Muscle layer of colon (tissue), 2 donors: ENCODE data around the gene ADCY7.
A peak's percentile ranks its signal among the peaks of the same experiment; 100 is the strongest.
"Not testable (repeated sequence)": the region's sequence is repeated elsewhere in the genome, so short reads cannot be mapped to it uniquely, and the experiment has no call there.

Experiments
- H3K27ac ChIP-seq: one replicate; pipeline ENCODE4 v1.7.0; 2013; ENCODE audit warnings: low read depth, mild to moderate bottlenecking, low read length, moderate library complexity
- H3K27me3 ChIP-seq, 2 donors: one replicate each; pipeline ENCODE4 v1.7.0; 2013; ENCODE audit warnings: low read length in 2 of 2, mild to moderate bottlenecking in 2 of 2; ENCODE audit not compliant: insufficient read depth in 2 of 2, control insufficient read depth in 1 of 2
- H3K36me3 ChIP-seq: one replicate; pipeline ENCODE4 v1.7.0; 2013; ENCODE audit warnings: mild to moderate bottlenecking, low read length; ENCODE audit not compliant: insufficient read depth
- H3K4me1 ChIP-seq: one replicate; pipeline ENCODE4 v1.7.0; 2013; ENCODE audit warnings: mild to moderate bottlenecking, low read length; ENCODE audit not compliant: insufficient read depth
- H3K4me3 ChIP-seq, 2 donors: one replicate each; pipeline ENCODE4 v1.7.0; 2013; ENCODE audit warnings: low read length in 2 of 2, low read depth in 1 of 2, mild to moderate bottlenecking in 1 of 2, moderate library complexity in 1 of 2
- H3K9ac ChIP-seq: one replicate; pipeline ENCODE4 v1.7.0; 2013; ENCODE audit warnings: low read length
- H3K9me3 ChIP-seq: one replicate; pipeline ENCODE4 v1.7.0; 2013; ENCODE audit warnings: mild to moderate bottlenecking, low read length
- donor health status: abdominal sarcoma.
- donor health status: Adenocarcinoma of cecum.

ADCY7 gene

DNA sequence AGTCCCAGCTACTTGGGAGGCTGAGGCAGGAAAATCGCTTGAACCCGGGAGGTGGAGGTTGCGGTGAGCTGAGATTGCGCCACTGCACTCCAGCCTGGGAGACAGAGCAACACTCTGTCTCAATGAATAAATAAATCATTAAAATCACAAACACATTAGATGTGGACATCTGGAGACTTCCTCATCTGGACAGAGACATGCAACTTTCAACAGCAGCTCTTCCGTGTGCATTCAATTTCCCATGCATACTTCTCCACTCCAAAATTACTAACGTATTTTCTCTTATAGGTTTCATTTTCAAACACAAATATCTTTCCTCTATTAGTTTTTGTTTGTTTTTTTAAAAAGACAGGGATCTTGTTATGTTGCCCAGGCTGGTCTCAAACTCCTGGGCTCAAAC lies 23.3 kb upstream of the ADCY7 start:
- H3K9me3 ChIP-seq, H3K9ac ChIP-seq, H3K27ac ChIP-seq: not testable (repeated sequence)

DNA sequence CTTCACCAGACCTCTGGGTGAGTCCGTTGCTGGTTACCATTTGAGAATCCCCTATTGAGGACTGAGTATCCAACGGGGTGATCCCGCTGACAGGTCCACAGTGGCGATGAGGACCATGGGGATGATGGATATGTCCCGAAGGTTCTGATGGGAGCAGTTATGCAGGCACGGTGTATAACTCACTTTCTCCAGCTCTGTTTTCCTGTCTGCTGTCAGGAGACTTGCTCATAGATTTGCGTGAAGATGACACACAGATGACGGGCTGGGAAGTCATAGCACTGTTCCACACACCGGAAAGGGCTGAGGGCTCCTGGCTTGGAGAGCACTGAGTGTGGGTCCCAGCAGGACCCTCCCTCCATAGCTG lies 22.2 kb upstream of the ADCY7 start:
- no peaks in the 10 kb centered on the region for H3K9me3 ChIP-seq
- no peak overlapping the region for H3K27ac ChIP-seq
- H3K27me3 ChIP-seq, result peaks cover 0 to 9% of the 10 kb centered on the region in 2 donors
- no peak overlapping the region for H3K9ac ChIP-seq
- peaks cover 9% of the 10 kb centered on the region for H3K4me1 ChIP-seq
- H3K4me3 ChIP-seq, result no peak overlapping the region
- no peaks in the 10 kb centered on the region for H3K36me3 ChIP-seq

More for the DNA sequence above, 23.3 kb upstream of the ADCY7 start:
- H3K36me3 ChIP-seq, H3K4me1 ChIP-seq, H3K27me3 ChIP-seq, H3K4me3 ChIP-seq: not testable (repeated sequence)

DNA sequence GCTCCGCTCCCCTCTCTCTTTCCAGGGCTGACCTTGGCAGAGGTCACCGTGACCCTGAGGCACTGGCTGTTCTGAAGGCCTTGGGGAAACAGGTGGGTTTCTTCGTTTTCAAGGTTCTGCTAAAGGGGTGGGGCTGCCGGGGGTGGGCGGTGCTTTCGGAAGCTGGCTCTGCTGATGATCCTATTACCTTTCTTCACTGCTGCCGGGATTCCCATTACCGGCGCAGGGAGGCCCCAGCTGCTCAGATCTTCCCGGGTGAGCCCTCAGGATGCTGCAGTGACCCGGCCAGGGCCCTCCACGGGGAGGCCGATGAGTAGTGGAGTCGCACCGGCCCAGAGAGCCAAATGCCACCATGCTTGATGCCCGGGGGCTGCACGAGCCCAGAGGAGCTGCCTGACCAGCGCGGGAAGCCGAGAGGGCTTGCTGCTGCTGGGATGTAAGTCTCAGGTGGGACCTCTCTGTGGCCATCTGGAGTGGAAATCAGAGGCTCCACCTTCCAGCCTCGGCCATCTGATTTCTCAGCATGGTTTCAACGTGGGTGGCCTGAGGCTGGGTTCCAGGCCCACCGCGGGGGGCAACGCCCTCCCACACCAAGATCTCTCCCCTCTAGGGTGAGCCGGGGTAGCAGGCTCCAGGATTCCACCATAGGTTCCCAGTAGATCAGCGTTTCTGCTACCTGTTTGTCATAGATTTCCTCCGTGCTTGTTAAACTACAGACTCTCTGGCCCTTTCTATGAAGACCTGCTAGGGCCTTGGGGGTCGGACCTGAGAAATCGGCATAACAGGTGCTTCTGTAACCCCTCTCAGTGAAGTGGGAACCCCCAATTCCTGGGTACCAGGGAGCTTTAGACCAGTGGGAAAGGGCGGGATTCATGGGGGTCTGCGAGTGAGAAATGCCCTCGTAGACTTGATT lies 21.6 kb upstream of the ADCY7 start:
- Histone ChIP-seq H3K9me3 (no peaks in the 10 kb centered on the region), H3K9ac (no peak overlapping the region), H3K4me1 (peaks cover 9% of the 10 kb centered on the region), H3K4me3 (peak overlapping the region; percentile 38 to 60), H3K27me3 (peaks cover 0 to 9% of the 10 kb centered on the region in 2 donors), H3K36me3 (no peaks in the 10 kb centered on the region), H3K27ac (no peak overlapping the region)

DNA sequence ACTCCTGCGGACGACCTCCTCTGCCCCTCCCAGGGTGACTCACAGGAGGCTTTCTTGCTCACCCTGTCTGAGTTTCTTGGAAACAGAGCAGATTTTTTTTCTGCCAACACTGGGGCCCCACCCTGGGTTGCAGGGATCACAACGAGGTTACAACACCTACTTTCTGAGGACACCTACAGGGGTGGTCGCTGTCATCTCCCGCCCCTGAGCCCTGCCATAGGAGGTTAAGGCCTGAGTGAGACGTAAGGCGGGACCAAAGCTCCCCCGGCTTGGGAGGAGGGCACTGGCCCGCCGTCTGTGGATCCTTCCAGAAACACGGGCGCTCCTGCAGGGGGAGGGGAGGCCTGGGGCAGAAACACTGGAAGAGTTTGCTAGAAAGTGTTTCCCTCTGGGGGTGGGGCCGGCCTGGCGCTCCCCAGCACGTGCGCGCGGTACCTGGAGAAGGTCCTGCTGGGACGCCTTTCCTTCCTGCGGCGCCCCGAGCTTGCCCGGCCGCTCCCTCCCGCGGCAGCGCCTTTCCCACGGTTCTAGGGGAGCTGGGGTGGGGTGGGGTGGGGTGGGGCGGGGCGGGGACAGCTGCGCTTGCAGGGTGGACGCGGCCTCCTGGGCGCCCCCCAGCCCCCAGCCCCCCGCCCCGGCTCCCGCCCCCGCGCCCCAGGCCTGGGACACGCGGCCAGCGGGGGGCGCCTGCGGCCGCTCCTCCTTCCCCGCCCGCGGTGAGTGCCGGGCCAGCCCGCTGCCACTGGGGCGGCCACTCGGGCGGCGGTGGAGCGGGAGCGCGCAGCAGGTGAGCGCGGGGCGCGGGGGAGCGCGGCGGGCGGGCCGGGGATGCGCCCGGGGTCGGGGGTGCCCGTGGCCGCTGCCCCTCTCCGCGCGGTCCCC lies 20.7 kb upstream of the ADCY7 start:
- Histone ChIP-seq H3K4me1 (peaks cover 9% of the 10 kb centered on the region), H3K36me3 (no peaks in the 10 kb centered on the region), H3K27me3 (peaks cover 0 to 9% of the 10 kb centered on the region in 2 donors), H3K9ac (no peak overlapping the region), H3K9me3 (no peaks in the 10 kb centered on the region), H3K4me3 (peak overlapping the region; percentile 38 to 60), H3K27ac (no peak overlapping the region)

DNA sequence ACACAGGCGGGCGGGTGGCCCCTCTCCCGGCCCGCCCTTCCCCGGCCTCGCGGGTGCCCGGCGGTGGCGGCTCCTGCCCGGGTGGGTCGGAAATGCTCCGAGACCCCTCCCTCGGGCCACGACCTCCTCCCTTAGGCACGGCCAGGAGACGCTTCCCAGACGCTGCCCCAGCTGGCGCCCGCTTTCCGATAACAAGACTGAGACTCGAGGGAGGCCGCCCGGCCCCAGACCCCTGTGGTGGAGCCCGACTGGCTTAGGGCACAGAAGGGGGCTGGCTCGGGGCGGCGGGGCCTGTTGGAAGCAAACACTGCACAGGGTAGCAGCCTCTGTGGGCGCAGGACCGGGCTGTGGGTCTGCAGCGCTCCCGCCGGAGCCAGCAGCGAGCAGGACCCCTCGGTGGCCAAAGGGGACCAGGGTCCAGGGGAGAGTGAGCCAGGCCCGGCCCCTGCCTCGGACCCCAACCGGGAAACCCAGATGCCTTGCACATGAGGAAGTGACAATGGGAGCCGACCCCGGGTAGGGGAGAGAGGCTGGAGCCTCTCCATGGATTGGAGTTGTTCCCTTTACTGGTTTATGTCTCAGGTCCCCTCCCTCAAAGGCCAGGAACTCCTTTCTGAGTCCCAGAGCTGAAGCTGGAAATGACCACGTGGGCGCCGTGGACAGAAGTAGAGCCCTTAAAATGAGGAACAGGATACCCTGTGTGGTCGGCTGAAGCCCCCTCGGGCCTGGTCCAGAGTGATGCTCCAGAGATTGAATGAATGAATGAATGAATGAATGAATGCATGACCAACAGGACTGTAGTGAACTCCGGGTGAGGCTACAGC lies 19.8 kb upstream of the ADCY7 start:
- Histone ChIP-seq H3K4me1 (peaks cover 9% of the 10 kb centered on the region), H3K9ac (no peak overlapping the region), H3K4me3 (peak overlapping the region; percentile 41 to 83), H3K36me3 (no peaks in the 10 kb centered on the region), H3K27me3 (peaks cover 0 to 9% of the 10 kb centered on the region in 2 donors), H3K27ac (peak overlapping the region; percentile 27), H3K9me3 (no peaks in the 10 kb centered on the region)

DNA sequence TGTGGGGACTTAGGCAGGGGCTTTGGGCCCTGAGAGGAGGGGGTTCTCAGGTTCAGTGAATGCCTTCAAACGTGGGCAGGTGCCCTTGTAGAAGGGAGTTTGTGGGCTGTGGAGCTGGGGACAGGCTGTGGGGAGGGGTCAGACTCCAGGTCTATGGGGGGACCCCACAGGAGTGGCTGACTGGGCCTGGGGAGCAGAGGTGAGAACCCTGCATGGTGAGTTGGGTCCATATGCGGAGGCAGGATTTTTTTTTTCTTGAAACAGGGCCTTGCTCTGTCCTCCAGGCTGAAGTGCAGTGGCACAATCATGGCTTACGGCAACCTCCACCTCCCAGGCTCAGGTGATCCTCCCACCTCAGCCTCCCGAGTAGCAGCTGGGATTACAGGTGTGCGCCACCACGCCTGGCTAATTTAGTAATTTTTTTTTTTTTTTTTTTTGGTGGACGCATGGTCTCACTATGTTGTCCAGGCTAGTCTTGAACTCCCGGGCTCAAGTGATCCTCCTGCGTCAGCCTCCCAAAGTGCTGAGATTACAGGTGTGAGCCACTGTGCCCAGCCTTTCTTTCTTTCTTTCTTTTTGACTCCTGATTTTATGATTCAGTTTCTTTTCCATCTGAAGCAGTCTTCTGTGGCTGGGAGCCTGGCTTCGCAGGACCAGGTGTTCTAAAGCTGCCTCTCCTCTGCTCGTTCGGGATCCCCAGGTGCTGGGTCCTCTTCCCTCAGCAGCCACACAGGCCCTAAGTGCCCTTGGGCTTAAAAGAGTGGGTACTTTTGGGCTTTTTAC lies 19.0 kb upstream of the ADCY7 start:
- Histone ChIP-seq H3K4me3 (no peak overlapping the region), H3K9me3 (no peaks in the 10 kb centered on the region), H3K27me3 (peaks cover 0 to 9% of the 10 kb centered on the region in 2 donors), H3K27ac (no peak overlapping the region), H3K36me3 (no peaks in the 10 kb centered on the region), H3K9ac (no peak overlapping the region), H3K4me1 (peaks cover 9% of the 10 kb centered on the region)

DNA sequence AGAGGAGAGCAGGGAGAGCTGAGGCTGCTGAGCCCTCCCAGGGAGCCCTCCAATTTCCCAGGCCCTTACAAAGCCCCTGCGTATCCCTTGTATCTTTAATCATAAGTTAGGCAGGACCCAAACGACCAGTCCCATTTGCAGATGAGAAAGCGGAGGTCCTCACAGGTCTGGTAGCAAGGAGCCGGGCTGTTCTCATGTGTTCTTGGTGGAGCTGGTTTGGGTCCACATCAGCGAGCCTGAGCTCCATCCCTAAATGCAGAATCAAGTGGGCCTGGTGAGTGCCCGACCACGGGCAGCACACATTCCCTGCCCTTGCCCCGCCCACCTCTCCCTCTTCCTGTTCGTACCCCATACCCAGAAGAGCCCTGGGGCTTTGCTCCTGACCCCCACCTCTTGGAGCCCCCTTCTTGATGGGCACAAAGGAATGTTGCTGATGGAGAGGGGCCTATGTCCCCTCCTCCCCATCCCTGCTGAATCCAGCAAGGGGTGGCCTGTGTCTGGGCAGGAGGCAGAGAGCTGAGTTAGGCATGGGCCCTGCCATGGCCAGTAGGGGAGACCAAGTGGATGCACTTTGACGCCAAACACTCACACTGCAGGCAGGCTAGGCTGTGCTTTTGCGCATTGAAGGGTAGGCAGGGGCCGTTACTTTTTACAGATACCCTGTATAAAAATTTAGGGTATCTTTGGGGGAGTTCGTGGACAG lies 18.3 kb upstream of the ADCY7 start:
- no peak overlapping the region for H3K4me3 ChIP-seq
- peaks cover 0 to 9% of the 10 kb centered on the region in 2 donors for H3K27me3 ChIP-seq
- H3K9me3 ChIP-seq, result no peaks in the 10 kb centered on the region
- H3K36me3 ChIP-seq, result no peaks in the 10 kb centered on the region
- H3K9ac ChIP-seq, result no peak overlapping the region
- peaks cover 9% of the 10 kb centered on the region for H3K4me1 ChIP-seq
- no peak overlapping the region for H3K27ac ChIP-seq

DNA sequence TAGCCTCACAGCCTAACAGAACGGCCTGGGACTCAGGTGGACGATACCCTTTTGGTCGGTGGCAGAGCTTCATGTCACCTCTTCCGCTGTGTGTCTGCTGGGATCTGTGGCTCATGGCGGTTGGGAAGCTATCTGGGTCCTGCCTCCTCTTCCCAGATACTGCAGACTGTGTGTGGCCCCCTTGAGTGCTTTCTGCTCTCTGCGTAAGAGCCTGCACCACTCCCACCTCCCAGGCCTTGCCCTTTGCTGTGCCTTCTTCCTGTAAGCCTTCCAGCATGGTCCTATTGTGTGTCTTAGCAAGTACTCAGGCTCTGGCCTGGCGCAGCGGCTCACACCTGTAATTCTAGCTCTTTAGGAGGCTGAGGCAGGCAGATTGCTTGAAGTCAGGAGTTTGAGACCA lies 17.5 kb upstream of the ADCY7 start:
- no peaks in the 10 kb centered on the region for H3K9me3 ChIP-seq
- no peaks in the 10 kb centered on the region for H3K36me3 ChIP-seq
- H3K27me3 ChIP-seq, result peaks cover 0 to 9% of the 10 kb centered on the region in 2 donors
- H3K27ac ChIP-seq, result no peak overlapping the region
- H3K9ac ChIP-seq, result no peak overlapping the region
- H3K4me3 ChIP-seq, result no peak overlapping the region
- H3K4me1 ChIP-seq, result peaks cover 9% of the 10 kb centered on the region

DNA sequence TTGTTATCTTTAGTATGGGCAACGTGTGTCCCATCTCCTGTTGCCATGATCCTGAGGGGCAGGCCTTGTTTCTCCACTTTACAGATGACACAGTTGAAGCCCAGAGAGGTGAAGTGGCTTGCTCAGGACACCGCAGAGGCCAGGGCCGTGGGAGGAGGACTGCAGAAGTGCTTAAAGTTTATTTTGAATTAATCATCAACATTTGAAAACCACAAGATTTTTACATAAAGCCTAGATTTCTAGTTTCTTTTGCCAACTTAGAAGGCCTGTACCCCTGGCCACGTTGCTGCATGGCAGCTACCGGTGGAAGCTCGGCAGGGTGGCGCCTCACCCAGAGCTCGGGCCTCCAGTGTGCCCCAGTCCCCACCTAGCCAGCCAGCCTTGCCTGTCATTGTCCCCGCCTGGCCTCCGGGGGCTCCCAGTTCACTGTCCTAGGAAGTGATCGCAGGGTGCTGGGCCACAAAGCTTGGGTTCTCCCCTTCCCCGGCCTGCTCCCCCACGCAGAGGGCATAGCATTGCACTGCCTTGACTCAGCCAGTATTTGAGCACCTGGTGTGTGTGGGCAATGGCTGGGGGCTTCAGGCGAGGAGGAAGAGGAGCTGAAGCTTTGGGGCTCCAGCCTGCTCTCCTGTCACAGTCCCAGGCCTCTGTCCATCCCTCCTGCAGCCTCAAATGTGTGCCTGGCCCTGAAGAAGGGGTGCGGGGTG lies 14.8 kb upstream of the ADCY7 start:
- H3K4me1 ChIP-seq, result no peaks in the 10 kb centered on the region
- H3K9me3 ChIP-seq, result no peaks in the 10 kb centered on the region
- no peak overlapping the region for H3K4me3 ChIP-seq
- no peaks in the 10 kb centered on the region for H3K27me3 ChIP-seq
- no peaks in the 10 kb centered on the region for H3K36me3 ChIP-seq
- H3K9ac ChIP-seq, result no peak overlapping the region
- H3K27ac ChIP-seq, result no peak overlapping the region
